RWPE2 (cell line): ENCODE data around the gene WDR86.

ENCODE experiments used
- ATAC-seq: fragments of 200-7000 bp; cut with Tn5 transposase; 3 replicates; pipeline ENCODE4 v1.9.1; 2021; ENCODE audit warnings: low read depth
- DNase-seq: peaks from one replicate; pipeline ENCODE4 v3.0.0-alpha.2; 2020; ENCODE audit warnings: low spot score
- H3K27ac ChIP-seq: fragments of 450-650 bp; 2 replicates; pipeline ENCODE4 v1.5.1; 2017; ENCODE audit warnings: mild to moderate bottlenecking; ENCODE audit not compliant: poor library complexity, severe bottlenecking
- H3K27me3 ChIP-seq: fragments of 250-450 bp; sonication (Bioruptor Pico); 2 replicates; pipeline ENCODE4 v1.5.1; 2021; ENCODE audit warnings: mild to moderate bottlenecking, moderate library complexity; ENCODE audit not compliant: insufficient read depth, poor library complexity, severe bottlenecking
- H3K36me3 ChIP-seq: fragments of 250-450 bp; sonication (Bioruptor Pico); 2 replicates; pipeline ENCODE4 v1.5.1; 2020; ENCODE audit warnings: low read depth, mild to moderate bottlenecking, moderate library complexity
- H3K4me1 ChIP-seq: fragments of 250-450 bp; sonication (Bioruptor Pico); 2 replicates; pipeline ENCODE4 v1.5.1; 2021; ENCODE audit warnings: mild to moderate bottlenecking, moderate library complexity; ENCODE audit not compliant: insufficient read depth, poor library complexity, severe bottlenecking
- H3K4me3 ChIP-seq: fragments of 250-450 bp; sonication (Bioruptor Pico); 2 replicates; pipeline ENCODE4 v1.5.1; 2021; ENCODE audit warnings: mild to moderate bottlenecking, moderate library complexity; ENCODE audit not compliant: severe bottlenecking
- H3K9me3 ChIP-seq: fragments of 250-450 bp; sonication (Bioruptor Pico); 2 replicates; pipeline ENCODE4 v1.5.1; 2021; ENCODE audit warnings: mild to moderate bottlenecking, moderate library complexity; ENCODE audit not compliant: severe bottlenecking
- CTCF ChIP-seq: fragments of 450-650 bp; IDR thresholded peaks from one replicate; pipeline ENCODE4 v1.5.1; 2017; ENCODE audit warnings: mild to moderate bottlenecking, moderate library complexity; ENCODE audit not compliant: poor library complexity, severe bottlenecking

The WDR86 gene

DNA sequence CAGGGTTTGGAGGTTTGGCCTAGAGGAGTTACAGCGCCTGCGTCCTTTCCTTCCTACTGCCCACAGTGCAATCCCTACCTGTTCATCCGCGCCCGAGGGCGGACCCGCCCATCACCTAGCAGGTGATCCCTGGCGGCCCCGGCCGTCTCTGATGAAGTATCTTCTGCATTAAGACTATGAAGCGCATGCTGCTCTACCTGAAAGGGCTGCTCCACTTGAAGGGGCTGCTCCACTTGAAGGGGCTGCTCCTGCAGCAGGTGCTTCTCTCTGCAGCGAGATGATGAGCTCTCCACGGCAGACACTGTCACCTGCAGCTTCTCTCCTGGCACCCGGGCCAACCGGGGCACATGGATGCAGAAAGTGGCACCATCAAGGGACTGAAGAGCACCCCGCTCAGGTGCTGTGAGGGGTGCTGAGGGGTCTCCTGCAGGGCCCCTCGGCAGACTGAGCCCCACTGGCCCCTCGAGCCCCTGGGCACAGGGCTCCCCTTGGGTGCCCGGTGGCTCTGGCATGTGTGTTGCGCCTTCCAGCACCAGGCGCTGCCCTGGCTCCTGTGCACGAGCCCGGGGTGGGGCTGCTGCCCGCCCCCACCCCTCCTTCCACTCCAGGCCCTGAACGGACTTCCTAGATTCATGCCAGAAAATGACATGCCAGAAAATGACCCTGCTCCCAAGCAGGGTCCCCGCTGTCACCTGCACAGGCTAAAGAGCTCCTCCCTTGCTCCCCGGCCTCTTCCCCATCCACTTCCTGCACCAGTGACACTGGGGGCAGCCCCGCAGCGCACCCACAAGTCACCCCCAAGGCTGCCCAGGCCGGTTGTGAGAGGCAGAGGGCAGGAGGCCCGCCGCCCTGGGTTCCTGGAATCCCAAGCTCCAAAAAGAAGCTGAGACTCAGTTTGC, 29.4 kb downstream of the WDR86 start:
- ATAC-seq: no peak

DNA sequence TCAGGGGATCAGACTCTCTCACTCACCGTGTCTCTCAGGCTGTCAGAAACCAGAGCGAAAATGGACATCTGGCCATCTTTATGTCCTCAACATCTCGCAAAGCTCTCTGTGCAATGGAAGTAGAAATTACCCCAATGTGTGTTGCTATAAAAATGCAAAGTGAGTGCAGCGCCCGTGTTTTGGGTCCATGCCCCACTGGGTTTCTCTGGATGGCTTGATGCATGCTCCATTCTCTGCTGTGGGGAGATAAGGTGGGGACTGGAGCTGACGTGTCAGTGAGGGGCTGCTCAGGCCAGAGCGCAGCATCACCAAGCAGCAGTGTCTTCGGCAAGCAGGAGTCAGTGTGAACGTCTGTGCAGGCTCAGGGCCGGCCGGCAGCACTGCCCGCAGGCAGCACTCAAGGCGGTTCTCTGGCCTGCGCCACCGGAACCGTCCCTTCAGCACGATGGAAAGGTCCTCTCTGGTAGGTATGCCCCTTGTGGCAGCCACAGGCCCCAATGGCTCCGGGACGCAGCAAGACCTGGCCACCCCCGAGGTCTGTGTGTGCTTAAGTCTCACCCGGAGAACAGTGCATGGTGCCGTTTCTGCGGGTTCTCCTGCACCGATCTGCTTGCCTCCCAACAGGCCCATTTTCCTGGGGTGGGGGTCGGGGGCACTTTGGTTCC, 30.2 kb downstream of the WDR86 start:
- ATAC-seq: no peak

More for the DNA sequence above, 29.4 kb downstream of the WDR86 start:
- H3K4me1 ChIP-seq: no peaks in the 10 kb centered on the region
- H3K27ac ChIP-seq: no peak overlapping the region
- TF ChIP-seq CTCF: no peak
- H3K4me3 ChIP-seq: no peak overlapping the region
- H3K36me3 ChIP-seq: peaks cover 5% of the 10 kb centered on the region; the same call in 1 of the 2 replicates
- DNase-seq: no peak
- H3K27me3 ChIP-seq: peaks cover 12% of the 10 kb centered on the region
- H3K9me3 ChIP-seq: no peaks in the 10 kb centered on the region

GRCh38 chr7:151379193-151379520, 30.7 kb downstream of the WDR86 start:
- H3K4me3 ChIP-seq: no peak overlapping the region
- H3K27me3 ChIP-seq: peaks cover 12% of the 10 kb centered on the region
- H3K27ac ChIP-seq: no peak overlapping the region
- no peak for DNase-seq
- peaks cover 5% of the 10 kb centered on the region; the same call in 1 of the 2 replicates for H3K36me3 ChIP-seq
- ATAC-seq: no peak
- no peak for TF ChIP-seq CTCF
- no peaks in the 10 kb centered on the region for H3K9me3 ChIP-seq
- H3K4me1 ChIP-seq: no peaks in the 10 kb centered on the region

More for the DNA sequence above, 30.2 kb downstream of the WDR86 start:
- DNase-seq: no peak
- H3K36me3 ChIP-seq: peaks cover 5% of the 10 kb centered on the region; the same call in 1 of the 2 replicates
- no peaks in the 10 kb centered on the region for H3K4me1 ChIP-seq
- no peak overlapping the region for H3K27ac ChIP-seq
- H3K9me3 ChIP-seq: no peaks in the 10 kb centered on the region
- H3K4me3 ChIP-seq: no peak overlapping the region
- peaks cover 12% of the 10 kb centered on the region for H3K27me3 ChIP-seq
- TF ChIP-seq CTCF: no peak

DNA sequence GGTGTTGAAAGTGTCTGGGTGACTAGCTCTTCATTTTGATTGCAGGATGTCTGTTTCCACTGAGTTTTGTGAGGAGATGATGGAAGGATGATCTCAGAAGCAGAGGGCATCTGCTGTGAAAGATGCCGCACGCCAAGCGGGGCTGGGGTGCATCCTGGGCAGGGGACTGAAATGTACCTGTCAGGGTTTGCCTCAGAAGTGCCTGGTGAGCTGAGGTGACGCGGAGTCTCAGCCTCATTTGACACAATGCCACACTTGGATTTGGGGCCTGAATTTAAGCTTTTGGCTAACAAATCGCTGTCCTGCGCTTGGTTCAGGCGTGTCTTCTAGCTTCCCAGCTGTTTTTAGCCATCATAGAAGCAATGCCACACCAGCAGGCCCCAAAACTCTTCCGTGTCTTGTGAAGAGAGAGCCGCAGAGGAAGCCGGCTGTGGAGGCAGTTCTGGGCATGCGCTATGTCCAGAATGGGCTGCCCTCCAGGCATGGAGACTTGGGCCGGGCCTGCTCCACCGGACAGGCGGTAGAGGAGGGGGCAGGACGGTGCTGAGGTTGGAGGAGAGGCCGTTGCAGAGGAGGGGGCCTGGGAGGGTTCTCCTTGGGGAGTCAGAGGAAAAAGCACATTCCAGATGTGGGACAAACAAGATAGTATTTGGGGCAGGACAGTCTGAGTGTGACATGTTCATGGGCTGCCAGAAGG, 31.2 kb downstream of the WDR86 start:
- TF ChIP-seq CTCF: no peak
- Histone ChIP-seq H3K4me3 (no peak overlapping the region), H3K27ac (no peak overlapping the region), H3K36me3 (peaks cover 5% of the 10 kb centered on the region; the same call in 1 of the 2 replicates), H3K9me3 (no peaks in the 10 kb centered on the region), H3K4me1 (no peaks in the 10 kb centered on the region), H3K27me3 (peaks cover 12% of the 10 kb centered on the region)
- DNase-seq (no peak), ATAC-seq (no peak)
